Tibial nerve (tissue), 4 donors: ENCODE results near the gene XIRP1. TPM values are rescaled to one million over a fixed set of nuclear protein-coding genes. Genes with fewer than 3 reads are reported as not detected.

ENCODE experiments used
- DNase-seq, 2 donors: peaks; one replicate each; pipeline ENCODE4 v3.0.0-alpha.2; 2019; ENCODE audit warnings: low spot score in 2 of 2
- H3K27ac ChIP-seq, 4 donors: fragments of 200-600 bp; sonication (generic) in 3 of 4; one replicate each; pipeline ENCODE4 v1.5.1; 2017 to 2019; ENCODE audit warnings: mild to moderate bottlenecking in 1 of 4
- H3K27me3 ChIP-seq, 2 donors: fragments of 200-600 bp; sonication (generic) in 1 of 2; one replicate each; pipeline versions ENCODE4 v1.5.1 to v1.6.0; 2017 to 2019
- H3K36me3 ChIP-seq, 3 donors: fragments of 200-600 bp; sonication (generic); one replicate each; pipeline ENCODE4 v1.5.1; 2018 to 2019
- H3K4me1 ChIP-seq, 4 donors: fragments of 200-600 bp; sonication (generic) in 3 of 4; one replicate each; pipeline ENCODE4 v1.5.1; 2017 to 2019
- H3K4me3 ChIP-seq, 4 donors: fragments of 200-600 bp; sonication (generic) in 3 of 4; one replicate each; pipeline ENCODE4 v1.5.1; 2017 to 2019; ENCODE audit warnings: mild to moderate bottlenecking in 1 of 4, moderate library complexity in 1 of 4
- H3K9me3 ChIP-seq, 4 donors: fragments of 200-600 bp; sonication (generic) in 3 of 4; one replicate each; pipeline ENCODE4 v1.5.1; 2017 to 2019
- CTCF ChIP-seq, 5 experiments: fragments of 200-600 bp in 3 of 5; fragments of 450-650 bp in 2 of 5; sonication (generic) in 3 of 5; IDR thresholded peaks; one replicate each; pipeline ENCODE4 v1.5.1; 2016 to 2019; ENCODE audit warnings: antibody characterized with exemption in 5 of 5, mild to moderate bottlenecking in 3 of 5, moderate library complexity in 2 of 5
- EP300 ChIP-seq, 2 donors: sonication (generic); formaldehyde crosslinking; IDR thresholded peaks; one replicate each; pipeline ENCODE4 v1.6.1; 2017; ENCODE audit warnings: antibody characterized with exemption in 2 of 2, mild to moderate bottlenecking in 1 of 2
- POLR2A ChIP-seq, 2 donors: fragments of 450-650 bp; IDR thresholded peaks; one replicate each; pipeline ENCODE4 v1.6.1; 2017; ENCODE audit warnings: antibody characterized with exemption in 2 of 2, mild to moderate bottlenecking in 2 of 2, moderate library complexity in 2 of 2
- WGBS, 2 donors: methylation state at CpG; one replicate each; pipeline ENCODE4 v1.1.5; 2018; 5-methylcytosine and 5-hydroxymethylcytosine counted together
- total RNA-seq, 4 donors: library from RNA; depleted of rRNA; stranded (reverse); fragments of >200 nt; gene quantifications; one replicate each; pipeline ENCODE4 v1.1.0, GENCODE V29; 2016

Gene XIRP1
- total RNA-seq, 4 donors from 2014 or later: not detected

GRCh38 chr3:39150803-39151631 lies 41.4 kb downstream of the XIRP1 start:
- H3K9me3 ChIP-seq: no peaks in the 10 kb centered on the region
- peaks cover 0 to 74% (median 56%) of the 10 kb centered on the region in 4 donors for H3K4me1 ChIP-seq
- H3K4me3 ChIP-seq: peak overlapping the region; percentile 61 to 92 (median 86)
- 12 to 22% methylated on average over 9 of the region's 9 CpGs for WGBS, 2 donors
- no peaks in the 10 kb centered on the region for H3K27me3 ChIP-seq
- TF ChIP-seq CTCF (IDR thresholded peaks at IDR 0.05) (peak in 1 of 5 experiments; percentile 7), POLR2A (IDR thresholded peaks at IDR 0.05) (peak in 1 of 2 donors; percentile 21), EP300 (IDR thresholded peaks at IDR 0.05) (peak; percentile 16 to 37)
- H3K27ac ChIP-seq: peak overlapping the region; percentile 97 to 100 (median 99)
- H3K36me3 ChIP-seq: peaks cover 0 to 6% (median 0%) of the 10 kb centered on the region in 3 donors
- peak; percentile 73 to 89 for DNase-seq

GRCh38 chr3:39150148-39150802 lies 42.1 kb downstream of the XIRP1 start:
- Histone ChIP-seq H3K27ac (peak overlapping the region; percentile 97 to 100 (median 99)), H3K36me3 (peaks cover 0 to 11% (median 0%) of the 10 kb centered on the region in 3 donors), H3K27me3 (no peaks in the 10 kb centered on the region), H3K9me3 (no peaks in the 10 kb centered on the region), H3K4me1 (peaks cover 0 to 80% (median 58%) of the 10 kb centered on the region in 4 donors), H3K4me3 (peak overlapping the region; percentile 61 to 92 (median 86))
- DNase-seq: no peak
- 32 to 38% methylated on average over 5 of the region's 5 CpGs for WGBS, 2 donors
- no peak for TF ChIP-seq EP300 (IDR thresholded peaks at IDR 0.05)
- peak in 1 of 5 experiments; percentile 21 for TF ChIP-seq CTCF (IDR thresholded peaks at IDR 0.05)

- peak overlapping the region in 3 of 4 donors; percentile 99 to 100 (median 99) for H3K27ac ChIP-seq
- no peaks in the 10 kb centered on the region for H3K9me3 ChIP-seq
- no peak for TF ChIP-seq EP300 (IDR thresholded peaks at IDR 0.05)
- no peak for TF ChIP-seq CTCF (IDR thresholded peaks at IDR 0.05)
- TF ChIP-seq POLR2A (IDR thresholded peaks at IDR 0.05): no peak
- peaks cover 0 to 80% (median 58%) of the 10 kb centered on the region in 4 donors for H3K4me1 ChIP-seq
- no peaks in the 10 kb centered on the region for H3K27me3 ChIP-seq
- no peak for DNase-seq
- peak overlapping the region in 1 of 4 donors; percentile 2 for H3K4me3 ChIP-seq
- 83 to 89% methylated on average over 3 of the region's 3 CpGs for WGBS, 2 donors
- H3K36me3 ChIP-seq: peaks cover 0 to 18% (median 5%) of the 10 kb centered on the region in 3 donors
Observed at GRCh38 chr3:39149498-39150147, 42.8 kb downstream of the XIRP1 start.

- H3K27ac ChIP-seq: peak overlapping the region in 3 of 4 donors; percentile 99 to 100 (median 99)
- H3K9me3 ChIP-seq: no peaks in the 10 kb centered on the region
- TF ChIP-seq POLR2A (IDR thresholded peaks at IDR 0.05): no peak
- TF ChIP-seq CTCF (IDR thresholded peaks at IDR 0.05): no peak
- peak overlapping the region in 1 of 4 donors; percentile 2 for H3K4me3 ChIP-seq
- no peaks in the 10 kb centered on the region for H3K27me3 ChIP-seq
- H3K36me3 ChIP-seq: peaks cover 0 to 23% (median 11%) of the 10 kb centered on the region in 3 donors
- WGBS, 2 donors: 48 to 64% methylated on average over 4 of the region's 4 CpGs
- peaks cover 0 to 75% (median 58%) of the 10 kb centered on the region in 4 donors for H3K4me1 ChIP-seq
- no peak for DNase-seq
Observed at GRCh38 chr3:39149059-39149455, 43.3 kb downstream of the XIRP1 start.
